NCI-H526 treated with DMSO at 0.1 percent for 48 hours (cell line): ENCODE results near the gene ANKS1A.

Experiments
- DNase-seq: peaks from one replicate; lab custom pipeline; 2025; lab: John Stamatoyannopoulos, UW

The ANKS1A gene

DNA sequence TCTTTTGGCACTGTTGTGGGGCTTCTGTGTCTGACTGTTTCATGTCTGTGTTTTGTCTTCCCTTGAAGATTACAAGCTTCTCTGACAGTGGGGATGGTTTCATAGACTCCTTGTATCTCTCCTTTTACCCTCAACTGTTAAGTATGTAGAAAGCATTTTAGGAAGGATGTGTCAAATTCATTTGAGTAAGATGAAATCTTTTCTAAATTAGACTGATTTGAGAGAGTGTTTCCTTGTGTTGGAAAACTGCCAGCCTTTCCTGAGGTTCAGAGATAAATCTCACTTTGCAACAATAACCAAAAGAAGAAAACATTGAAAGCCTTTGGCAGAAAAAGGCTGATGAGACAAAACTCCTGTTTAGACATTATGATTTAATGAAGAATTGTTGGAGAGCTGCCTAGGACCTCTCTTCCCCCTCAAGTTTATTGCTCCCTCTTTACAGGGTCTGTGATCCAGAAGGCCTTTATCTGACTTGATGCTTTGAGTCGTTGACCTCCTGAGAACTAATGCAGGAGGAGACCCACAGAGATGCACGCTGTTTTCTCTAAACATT lies 68.3 kb downstream of the ANKS1A start:
- DNase-seq: no peak

DNA sequence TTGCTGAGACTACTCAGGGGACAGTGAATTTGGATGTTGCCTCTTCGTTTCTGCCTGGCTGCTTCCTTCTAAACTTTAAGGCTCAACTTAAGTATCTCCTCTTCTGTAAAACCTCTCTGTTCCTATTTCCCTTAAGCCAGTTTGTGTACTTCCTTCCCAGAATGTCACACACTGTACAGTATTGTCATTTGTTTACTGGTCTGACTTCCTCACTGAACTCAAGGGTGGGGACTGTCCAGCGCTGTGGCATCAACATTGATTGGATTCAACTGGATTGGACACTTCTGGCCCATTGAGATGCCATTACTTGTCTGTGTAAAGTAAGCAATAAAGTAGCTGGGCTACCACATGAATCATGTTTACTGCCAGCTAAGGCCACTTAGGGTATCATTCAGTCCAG lies 69.7 kb downstream of the ANKS1A start:
- no peak for DNase-seq

DNA sequence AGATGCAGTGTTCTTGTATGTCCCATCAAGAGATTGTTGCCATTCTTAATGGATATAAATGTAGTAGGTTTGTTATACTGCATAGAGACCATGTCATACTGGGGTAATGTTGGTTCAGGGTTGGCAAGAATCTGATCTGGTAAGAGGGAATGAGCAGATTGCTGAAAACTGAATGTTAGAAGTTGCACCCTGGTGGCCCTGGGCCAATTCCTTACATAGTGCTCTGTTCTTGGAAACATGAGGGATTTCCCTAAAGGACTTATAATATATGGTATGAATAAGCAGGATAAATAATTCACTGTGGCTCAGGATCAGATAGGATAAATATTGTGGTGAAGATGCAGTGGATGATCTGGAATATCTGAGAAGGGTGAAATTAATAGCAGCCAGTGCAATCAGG lies 70.2 kb downstream of the ANKS1A start:
- DNase-seq: no peak

DNA sequence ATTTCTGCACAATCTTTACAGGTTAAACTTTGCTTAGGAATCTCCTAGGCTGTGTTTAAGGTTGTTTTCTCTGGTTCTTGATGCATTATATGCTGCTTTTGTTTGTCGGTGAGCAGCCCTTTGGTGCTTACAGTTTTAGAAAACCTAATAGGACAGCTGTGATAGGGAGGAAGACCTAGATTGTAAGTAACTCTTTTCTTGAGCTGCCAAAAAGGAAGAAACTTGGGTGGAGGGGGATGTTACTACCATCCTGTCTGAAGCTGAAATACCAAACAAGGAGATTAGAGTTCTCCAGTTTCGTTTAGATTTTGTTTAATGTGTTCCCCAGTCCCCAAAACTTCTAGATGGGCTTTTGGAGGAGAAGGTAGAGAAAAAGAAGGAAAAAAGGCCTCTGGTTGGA lies 72.0 kb downstream of the ANKS1A start:
- no peak for DNase-seq

DNA sequence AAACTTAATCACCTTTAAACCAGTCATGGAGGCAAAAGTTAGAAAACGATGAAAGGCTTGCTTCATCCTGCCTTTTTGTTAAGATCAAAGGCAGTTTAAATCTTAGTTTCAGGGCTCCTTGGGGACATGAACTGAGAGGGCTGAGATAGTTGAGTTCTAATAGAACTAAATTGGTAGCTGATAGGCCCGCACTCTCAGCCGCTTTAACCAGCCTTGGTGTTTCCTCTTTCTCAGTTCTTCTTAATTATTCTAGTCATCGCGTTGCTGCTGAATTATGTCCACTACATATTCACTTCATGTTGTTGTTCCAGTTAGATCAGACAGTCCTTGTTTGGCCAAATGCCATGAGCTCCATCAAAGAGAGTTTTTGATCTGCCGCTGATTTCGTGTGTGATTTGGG lies 72.5 kb downstream of the ANKS1A start:
- DNase-seq: no peak

DNA sequence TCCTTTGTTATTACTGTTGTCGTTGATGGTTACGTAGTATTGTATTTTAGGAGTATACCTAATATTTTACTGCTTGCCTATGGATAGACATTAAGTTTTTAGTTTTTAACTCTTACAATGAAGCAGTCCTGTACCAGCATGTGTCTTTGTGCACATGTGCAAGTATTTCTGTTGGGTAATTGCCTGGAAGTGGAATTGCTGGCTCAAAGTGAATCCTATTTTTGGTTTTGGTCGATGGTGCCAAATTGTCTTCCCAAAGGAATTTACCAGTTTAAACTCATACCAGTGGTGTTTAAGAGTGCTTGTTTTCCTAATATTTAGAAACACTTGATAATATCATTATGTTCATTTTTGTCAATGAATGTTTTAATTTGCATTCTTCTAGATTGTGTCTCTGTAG lies 75.5 kb downstream of the ANKS1A start:
- no peak for DNase-seq

DNA sequence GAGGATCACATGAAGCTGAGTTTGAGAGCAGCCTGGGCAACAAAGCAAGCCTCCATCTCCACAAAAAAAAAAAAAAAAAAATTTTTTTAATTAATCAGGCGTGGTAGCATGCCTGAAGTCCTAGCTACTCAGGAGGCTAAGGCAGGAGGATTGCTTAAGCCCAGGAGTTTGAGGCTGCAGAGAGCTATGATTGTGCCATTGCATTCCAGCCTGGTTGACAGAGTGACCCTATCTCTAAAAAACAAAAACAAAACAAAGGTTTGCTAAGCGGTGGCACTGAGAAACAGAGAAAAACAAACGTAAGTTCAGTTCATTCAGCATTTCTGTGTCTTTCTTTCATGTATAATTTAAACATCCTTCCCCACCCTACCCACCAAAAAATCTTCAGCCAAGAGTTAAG lies 78.4 kb downstream of the ANKS1A start:
- no peak for DNase-seq

DNA sequence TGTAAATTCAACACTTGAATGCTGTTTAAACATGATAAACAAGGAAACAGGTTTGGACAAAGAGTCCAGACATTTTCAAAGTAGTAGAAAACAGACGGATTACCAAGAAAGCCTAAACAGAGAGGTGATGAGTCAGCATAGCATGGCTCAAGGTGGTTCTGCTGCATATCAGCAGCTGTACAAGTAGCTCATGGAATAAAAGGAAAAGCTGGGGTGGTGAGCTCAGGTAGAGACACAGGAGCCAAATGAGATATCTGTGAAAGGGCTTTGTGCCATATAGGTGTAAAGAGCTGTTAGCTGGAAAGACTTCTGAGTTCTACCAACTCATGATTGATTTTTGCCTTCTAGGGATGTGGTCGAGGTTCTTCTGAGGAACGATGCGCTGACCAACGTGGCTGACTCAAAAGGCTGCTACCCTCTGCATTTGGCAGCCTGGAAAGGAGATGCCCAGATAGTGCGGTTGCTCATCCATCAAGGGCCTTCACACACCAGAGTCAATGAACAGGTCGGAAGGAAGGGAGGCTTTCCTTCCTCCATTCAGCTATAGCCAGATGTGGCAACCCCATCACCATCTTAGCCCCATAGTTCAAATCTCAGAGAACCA lies 80.7 kb downstream of the ANKS1A start:
- DNase-seq: no peak

DNA sequence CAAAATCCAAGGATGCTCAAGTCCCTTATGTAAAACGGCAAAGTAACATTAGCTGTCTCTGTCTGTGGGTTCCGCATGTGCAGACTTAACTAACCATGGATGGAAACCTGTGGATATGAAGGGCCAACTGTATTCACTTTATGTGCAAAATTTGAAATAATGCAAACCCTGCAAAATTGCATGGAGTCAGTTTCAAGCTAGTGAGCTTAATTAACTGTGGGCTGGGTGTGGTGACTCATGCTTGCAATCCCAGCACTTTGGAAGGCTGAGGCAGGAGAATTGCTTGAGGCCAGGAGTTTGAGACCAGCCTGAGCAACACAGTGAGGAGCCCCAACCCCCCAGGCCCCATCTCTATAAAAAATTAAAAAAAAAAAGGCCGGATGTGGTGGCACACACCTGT lies 81.4 kb downstream of the ANKS1A start:
- no peak for DNase-seq

DNA sequence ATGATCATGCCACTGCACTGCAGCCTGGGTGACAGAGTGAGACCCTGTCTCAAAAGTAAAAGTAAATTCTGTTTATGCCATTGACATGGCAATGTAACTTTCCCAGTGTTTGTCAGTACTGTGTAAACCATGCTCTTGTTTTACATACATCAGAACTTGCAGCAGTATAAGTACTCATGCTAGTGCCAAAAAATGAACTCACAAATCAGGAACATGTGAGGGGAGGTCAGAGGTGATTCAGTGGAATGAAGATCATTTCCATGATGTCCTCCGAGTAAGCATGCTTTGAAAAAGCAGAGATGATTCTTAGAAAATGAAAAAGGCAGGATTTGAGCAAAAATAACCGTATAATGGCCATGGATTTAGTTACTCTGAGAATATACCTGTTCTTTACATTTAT lies 81.9 kb downstream of the ANKS1A start:
- no peak for DNase-seq

DNA sequence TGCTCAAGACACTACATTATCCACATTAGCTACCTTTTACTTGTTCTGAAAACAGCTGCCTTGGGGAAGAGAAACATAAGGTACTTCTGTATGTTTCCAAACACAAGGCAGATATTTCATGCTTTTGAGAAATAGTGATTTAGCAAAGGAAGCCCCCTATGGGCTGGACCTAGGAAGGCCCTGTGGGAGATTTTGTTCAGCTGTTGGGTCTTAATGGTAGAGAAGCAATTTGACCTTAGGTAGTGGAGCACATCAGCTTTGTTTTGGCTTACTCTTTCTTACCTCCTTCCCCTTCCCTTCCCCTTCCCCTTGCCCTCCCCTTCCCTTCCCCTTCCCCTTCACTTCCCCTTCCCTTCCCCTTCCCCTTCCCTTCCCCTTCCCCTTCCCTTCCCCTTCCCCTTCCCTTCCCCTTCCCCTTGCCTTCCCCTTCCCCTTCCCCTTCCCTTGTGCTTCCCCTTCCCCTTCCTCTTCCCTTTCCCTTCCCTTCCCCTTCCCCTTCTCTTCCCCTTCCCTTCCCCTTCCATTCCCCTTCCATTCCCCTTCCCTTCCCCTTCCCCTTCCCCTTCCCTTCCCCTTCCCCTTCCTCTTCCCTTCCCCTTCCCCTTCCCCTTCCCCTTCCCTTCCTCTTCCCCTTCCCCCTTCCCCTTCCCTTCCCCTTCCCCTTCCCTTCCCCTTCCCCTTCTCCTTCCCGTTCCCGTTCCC lies 84.6 kb downstream of the ANKS1A start:
- no peak for DNase-seq

DNA sequence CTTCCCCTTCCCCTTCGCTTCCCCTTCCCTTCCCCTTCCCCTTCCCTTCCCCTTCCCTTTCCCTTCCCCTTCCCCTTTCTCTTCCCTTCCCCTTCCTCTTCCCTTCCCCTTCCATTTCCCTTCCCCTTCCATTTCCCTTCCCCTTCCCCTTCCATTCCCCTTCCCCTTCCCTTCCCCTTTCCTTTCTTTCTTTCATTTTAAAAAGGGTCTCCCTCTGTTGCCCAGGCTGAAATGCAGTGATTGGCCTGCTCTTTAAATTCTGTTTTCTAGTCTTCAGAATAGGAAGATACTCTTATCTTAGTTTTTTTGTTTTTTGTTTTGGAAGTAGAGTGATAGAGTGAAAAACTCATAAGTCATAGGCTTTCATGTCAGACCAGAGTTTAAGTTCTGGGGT lies 85.2 kb downstream of the ANKS1A start:
- no peak for DNase-seq

DNA sequence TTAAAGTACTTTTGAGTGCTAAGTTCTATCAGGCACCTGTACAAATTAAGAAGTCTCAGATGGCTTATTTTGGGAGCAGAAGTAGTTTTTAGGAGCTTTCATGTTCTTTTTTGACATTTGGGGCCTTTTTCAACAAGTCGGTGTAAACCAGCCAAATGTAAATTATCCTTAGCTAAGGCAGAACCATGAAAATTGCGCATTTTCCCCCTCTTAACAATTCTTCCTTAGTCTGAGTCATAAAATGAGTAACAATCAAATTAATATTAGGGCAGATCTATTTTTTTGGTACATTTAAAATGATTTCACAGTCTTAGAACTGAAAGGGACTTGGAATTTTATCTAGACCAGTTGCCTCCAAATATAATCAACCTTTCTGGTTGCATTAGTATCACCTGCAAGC lies 87.2 kb downstream of the ANKS1A start:
- DNase-seq: no peak

DNA sequence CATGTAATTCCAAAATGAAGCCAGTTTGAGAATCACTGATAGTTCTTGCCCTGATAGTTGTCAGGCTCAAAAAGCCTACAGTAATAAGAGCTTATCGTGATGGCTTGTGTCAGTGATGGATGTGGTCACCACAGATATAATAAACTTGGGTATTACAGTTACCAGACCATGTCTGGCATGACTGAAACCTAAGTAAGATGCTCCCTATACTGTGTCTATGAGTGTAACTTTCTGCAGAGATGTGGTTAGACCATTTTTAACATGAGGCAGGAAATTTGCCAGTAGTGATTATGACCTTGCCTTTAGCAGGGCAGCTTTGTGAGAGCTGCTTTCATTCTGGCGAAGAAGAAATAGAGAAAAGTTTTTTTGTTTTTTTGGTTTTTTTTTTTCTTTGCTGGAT lies 90.2 kb downstream of the ANKS1A start:
- no peak for DNase-seq

DNA sequence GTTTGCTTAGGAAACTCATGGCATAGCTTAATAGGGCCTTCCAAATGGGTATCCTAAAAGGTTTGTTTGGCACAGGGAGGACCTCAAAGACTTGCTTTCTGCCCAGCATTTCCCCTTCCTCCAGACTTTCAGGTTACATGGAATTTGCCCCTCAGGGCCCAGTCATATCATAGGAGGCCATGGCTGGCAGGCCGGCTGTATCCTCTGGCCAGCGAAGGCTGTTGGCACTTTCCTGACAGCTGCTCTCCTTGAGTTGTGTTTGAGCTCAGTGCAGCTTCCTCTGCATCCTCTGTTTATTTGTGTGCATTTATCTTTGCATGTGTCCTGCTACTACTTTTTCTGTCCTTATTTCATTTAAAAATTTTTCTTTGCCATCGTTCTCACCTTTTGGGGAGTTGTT lies 90.9 kb downstream of the ANKS1A start:
- no peak for DNase-seq

DNA sequence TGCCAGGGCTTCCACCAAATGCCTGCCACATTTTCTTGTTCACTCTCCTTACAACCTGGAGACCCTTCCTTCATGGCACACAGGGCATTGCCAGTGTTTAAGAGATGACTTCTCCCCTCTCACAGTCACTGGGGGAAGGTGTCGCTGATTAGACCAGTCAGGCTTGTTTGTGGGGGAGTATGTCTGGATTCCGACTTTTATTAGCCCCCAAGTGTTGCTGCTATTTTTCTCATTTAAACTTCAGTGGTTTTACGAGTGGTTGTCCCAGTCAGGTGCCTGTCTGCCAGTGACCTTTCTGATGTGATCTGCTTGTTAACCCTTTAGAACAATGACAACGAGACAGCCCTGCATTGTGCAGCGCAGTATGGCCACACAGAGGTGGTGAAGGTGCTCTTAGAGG lies 92.3 kb downstream of the ANKS1A start:
- no peak for DNase-seq

DNA sequence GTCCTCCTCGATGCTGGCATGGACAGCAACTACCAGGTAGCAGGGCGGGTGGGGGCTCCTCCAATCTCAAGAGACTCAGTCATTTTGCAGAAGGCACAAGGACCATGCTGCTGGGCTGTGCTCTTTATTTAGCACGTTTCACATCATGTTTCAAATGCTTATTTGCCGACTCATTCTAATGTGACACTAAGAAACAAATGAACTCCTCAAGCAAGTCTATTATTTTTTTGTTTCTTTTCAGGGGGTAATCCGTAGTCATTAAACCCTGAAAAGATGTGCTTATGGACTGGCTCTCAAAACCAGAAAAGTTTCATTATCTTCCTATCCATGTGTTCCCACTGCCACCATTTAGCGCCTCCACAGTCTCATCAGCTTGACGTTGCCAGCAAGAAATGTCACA lies 92.9 kb downstream of the ANKS1A start:
- no peak for DNase-seq

DNA sequence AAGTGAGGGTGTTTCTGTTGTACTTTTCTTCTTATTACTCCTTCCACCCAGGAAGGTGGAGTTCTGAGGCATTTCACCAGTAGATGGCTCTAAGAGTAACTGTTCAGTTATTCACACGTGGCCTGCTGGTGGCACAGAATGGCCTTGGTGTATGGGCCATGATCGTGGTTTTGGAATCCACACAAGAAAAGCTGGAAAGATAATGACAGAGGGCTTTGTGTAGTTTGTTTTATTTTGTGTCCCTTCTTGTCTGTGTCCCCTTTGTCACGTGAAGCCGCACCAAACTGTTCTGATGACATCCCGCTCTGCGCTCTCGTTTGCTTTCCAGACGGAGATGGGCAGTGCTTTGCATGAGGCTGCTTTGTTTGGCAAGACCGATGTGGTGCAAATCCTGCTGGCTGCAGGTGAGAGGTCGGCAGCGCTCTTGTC lies 93.4 kb downstream of the ANKS1A start:
- no peak for DNase-seq

DNA sequence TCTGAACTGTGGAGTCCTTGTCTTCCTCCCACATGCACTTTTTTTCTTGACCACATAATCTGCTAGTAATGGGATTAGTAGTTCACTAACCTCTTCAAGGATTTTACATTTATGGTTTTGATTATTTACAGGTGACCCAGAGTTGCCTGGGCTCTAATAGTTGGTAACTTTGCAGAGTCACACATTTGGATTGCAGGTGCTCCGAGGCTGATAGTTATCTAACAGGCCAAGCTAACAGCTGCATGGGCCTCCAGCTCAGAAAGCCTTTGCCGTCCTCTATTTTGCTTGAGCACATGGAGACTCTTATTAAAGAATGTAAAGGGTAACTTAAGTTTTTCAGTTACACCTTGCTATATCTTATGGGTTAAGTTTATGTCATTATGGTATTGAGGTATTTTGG lies 95.4 kb downstream of the ANKS1A start:
- no peak for DNase-seq

DNA sequence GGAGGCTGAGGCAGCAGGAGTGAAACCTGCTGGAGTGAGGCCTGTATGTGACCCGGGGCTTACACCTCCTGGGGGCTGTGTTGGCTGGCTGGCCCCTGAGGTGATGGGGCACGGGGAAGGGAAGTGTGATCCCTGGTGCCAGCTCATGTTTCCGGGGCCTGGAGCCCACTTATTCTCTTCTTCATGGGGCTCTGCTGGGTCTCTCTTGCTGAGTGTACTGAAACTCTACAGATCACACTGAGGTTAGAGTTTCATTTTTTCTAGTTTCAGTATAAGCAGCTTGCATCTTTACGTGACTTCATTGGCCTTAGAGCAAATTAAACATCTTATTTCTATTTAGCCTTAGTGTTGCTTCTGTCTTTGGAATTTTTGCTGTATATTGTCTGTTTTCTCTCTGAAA lies 96.2 kb downstream of the ANKS1A start:
- no peak for DNase-seq

DNA sequence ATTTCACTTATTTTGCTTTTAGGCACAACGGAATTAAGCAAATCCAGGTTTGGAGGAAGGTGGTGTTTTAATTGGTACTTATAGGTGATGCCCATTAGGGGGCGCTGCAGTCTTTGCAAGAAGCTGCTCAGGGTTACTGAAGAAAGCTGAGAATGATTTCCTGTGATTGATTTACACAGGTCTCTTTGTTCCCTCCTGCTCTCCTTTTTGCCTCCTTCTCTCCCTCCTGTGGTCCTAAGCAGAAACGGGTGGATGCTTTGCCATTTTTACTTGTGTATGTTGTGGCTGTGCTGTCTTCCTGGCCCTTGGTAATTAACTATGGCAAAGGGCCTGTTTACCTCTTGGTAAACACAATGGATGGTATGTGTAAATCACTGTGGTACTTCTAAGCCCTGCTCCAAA lies 97.8 kb downstream of the ANKS1A start:
- peak; percentile 28 for DNase-seq

DNA sequence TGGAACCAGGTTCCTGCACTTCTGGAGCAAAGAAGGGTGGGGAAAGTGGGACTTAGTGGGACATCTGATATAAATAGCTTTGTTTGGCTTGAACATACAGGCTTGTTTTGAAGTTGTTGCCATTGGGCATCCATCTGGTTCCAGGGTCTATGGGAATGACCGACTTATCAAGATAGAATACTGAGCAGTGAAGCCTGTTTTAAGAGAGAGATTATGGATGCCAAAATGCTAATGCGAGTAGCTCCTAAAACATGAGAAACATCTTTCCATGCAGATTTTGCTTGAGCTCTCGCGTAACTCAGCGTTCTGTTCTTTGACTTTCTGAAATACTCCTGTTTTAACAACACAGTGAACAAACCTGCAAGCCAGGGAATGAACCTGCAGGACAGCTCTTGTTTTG lies 98.5 kb downstream of the ANKS1A start:
- no peak for DNase-seq

DNA sequence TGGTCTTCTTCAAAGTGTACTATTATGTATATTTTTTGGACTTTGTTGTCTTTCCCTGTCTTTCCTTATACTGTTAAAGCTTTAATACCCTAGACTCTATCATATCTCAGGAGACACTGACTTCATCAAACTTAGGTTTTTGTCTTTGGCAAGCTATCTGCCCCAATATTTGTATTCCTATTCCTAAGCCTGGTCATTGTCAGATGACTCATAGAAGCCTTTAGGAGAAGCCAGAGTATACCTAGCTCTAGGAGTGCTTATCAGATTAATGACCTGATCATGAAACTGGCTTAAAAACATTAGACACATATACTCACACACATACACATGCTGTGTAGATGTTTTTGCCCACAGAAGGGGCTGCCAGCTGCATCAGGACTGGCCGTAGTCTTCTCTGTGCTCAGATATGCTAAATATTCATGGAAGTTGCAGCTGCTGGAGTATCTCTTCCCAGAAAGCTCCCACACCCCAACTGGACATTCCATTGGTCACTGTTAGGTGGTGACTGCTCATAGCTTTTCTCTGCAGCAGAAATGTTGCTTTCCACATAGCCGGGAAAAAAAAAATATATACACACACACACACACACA lies 102.0 kb downstream of the ANKS1A start:
- no peak for DNase-seq

DNA sequence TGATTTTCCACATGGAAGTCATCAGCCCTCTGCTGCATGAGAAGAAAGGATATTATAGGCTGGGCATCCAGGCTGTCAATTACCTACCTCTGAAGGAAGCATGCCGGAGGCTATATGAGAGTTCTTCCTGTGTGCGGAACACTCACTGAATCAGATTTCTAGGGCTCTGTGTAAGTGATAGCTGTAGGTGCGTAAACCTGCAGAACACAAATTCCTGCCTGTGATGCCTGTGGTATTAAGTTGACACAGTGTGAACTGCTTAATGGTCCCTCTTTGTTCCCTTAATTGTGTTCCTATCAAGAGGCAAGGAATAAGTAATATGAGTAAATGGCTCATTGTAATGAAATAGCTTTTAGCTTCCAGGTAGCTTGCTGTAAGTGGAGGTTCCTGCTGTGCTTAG lies 103.3 kb downstream of the ANKS1A start:
- no peak for DNase-seq
